Kasumi-1 (cell line): ENCODE results near the gene SYS1.

Experiments
- DNase-seq, 2 experiments: peaks; one replicate each; lab custom pipeline; 2025; lab: John Stamatoyannopoulos, UW

The SYS1 gene

GRCh38 chr20:45387274-45387673, 24.3 kb downstream of the SYS1 start:
- DNase-seq: no peak

GRCh38 chr20:45390931-45391330, 28.0 kb downstream of the SYS1 start:
- no peak for DNase-seq

- no peak for DNase-seq
Observed at GRCh38 chr20:45391559-45391958, 28.6 kb downstream of the SYS1 start.

- DNase-seq: no peak
Observed at GRCh38 chr20:45392733-45393132, 29.8 kb downstream of the SYS1 start.

- DNase-seq: no peak
Observed at GRCh38 chr20:45394221-45395113, 31.5 kb downstream of the SYS1 start.

GRCh38 chr20:45395114-45395415, 32.1 kb downstream of the SYS1 start:
- DNase-seq: no peak

GRCh38 chr20:45399018-45399417, 36.1 kb downstream of the SYS1 start:
- no peak for DNase-seq

GRCh38 chr20:45400346-45401031, 37.5 kb downstream of the SYS1 start:
- no peak for DNase-seq

- DNase-seq: no peak
Observed at GRCh38 chr20:45402946-45403345, 40.0 kb downstream of the SYS1 start.

GRCh38 chr20:45404438-45404837, 41.5 kb downstream of the SYS1 start:
- no peak for DNase-seq

- no peak for DNase-seq
Observed at GRCh38 chr20:45405571-45406259, 42.8 kb downstream of the SYS1 start.

- peak in 1 of 2 experiments; percentile 10 for DNase-seq
Observed at GRCh38 chr20:45406260-45407066, 43.5 kb downstream of the SYS1 start.

- DNase-seq: no peak
Observed at GRCh38 chr20:45407067-45407745, 44.2 kb downstream of the SYS1 start.

GRCh38 chr20:45407783-45408645, 45.1 kb downstream of the SYS1 start, which contains the start of gene DBNDD2:
Gene DBNDD2, plus strand, starts transcription at chr20:45408289. Its CDS starts 179 bp downstream, at chr20:45408468.
- DNase-seq: no peak

- peak; percentile 75 to 77 for DNase-seq
Observed at GRCh38 chr20:45408646-45409213, 45.8 kb downstream of the SYS1 start.

- DNase-seq: no peak
Observed at GRCh38 chr20:45409521-45410272, 46.7 kb downstream of the SYS1 start.

- no peak for DNase-seq
Observed at GRCh38 chr20:45410887-45411286, 47.9 kb downstream of the SYS1 start.

- no peak for DNase-seq
Observed at GRCh38 chr20:45412653-45413052, 49.7 kb downstream of the SYS1 start.

GRCh38 chr20:45413479-45413878, 50.5 kb downstream of the SYS1 start:
- no peak for DNase-seq
